K562 (cell line): ENCODE data around the gene SLC6A6. TPM values are rescaled to one million over a fixed set of nuclear protein-coding genes. Genes with fewer than 3 reads are reported as not detected.

Experiments used
- CBFA2T3 ChIP-seq: fragments of 450-650 bp; IDR thresholded peaks from 2 replicates; pipeline ENCODE4 v1.6.1; 2017
- MLX ChIP-seq, 2 experiments: fragments of 450-650 bp in 1 of 2; sonication (generic) in 1 of 2; formaldehyde crosslinking; conservative IDR thresholded peaks; 2 replicates each; pipeline versions ENCODE4 v1.4.0 to v1.8.1; 2020 to 2022; ENCODE audit warnings: mild to moderate bottlenecking in 1 of 2, missing genetic modification reagents in 1 of 2
- PREB ChIP-seq: sonication (generic); formaldehyde crosslinking; IDR thresholded peaks from 2 replicates; pipeline ENCODE4 v1.8.1; 2023; ENCODE audit warnings: mild to moderate bottlenecking, missing genetic modification reagents
- SUPT5H ChIP-seq: fragments of 450-650 bp; IDR thresholded peaks from 2 replicates; pipeline ENCODE4 v1.6.1; 2016
- USF1 ChIP-seq: sonication (generic); formaldehyde crosslinking; IDR thresholded peaks from 2 replicates; pipeline ENCODE4 v1.9.0; 2022; ENCODE audit warnings: mild to moderate bottlenecking, missing genetic modification reagents
- polyA plus RNA-seq, 8 experiments: library from polyadenylated mRNA; depleted of rRNA in 4 of 8; stranded (reverse) in 5 of 8; unstranded in 3 of 8; fragments of >200 nt; fragmentation: Nextera tagmentation in 2 of 8; fragmentation: Illumina TruSeq in 1 of 8; extraction: Ambion mirVana in 2 of 8; extraction: Trizol in 1 of 8; gene quantifications; 2 replicates each; pipeline versions ENCODE4 v1.2.1 to v1.2.3, GENCODE V29; 2011 to 2014; ENCODE audit warnings: inconsistent platforms in 1 of 8, missing spikeins in 1 of 8
- total RNA-seq, 7 experiments: library from RNA; depleted of rRNA in 6 of 7; stranded (reverse); fragments of >200 nt in 6 of 7; fragmentation: Illumina TruSeq in 2 of 7; extraction: Trizol in 2 of 7; gene quantifications; 2 replicates each; pipeline versions ENCODE4 v1.2.1 to v1.2.3, GENCODE V29; 2011 to 2021; ENCODE audit warnings: low replicate concordance in 1 of 7
- TF ChIP-seq, protein P1 (sequence below), 2 experiments: fragments of 450-650 bp; conservative IDR thresholded peaks; 2 replicates each; pipeline ENCODE4 v1.6.1; 2017; ENCODE audit warnings: mild to moderate bottlenecking in 2 of 2, moderate library complexity in 2 of 2

SLC6A6 gene
- total and polyA plus RNA-seq, 9 of the 15 experiments (the other 6 are each of a cell fraction or from before 2014, with no cell fraction given) = 12.3 to 203 (median 93.2) TPM

DNA sequence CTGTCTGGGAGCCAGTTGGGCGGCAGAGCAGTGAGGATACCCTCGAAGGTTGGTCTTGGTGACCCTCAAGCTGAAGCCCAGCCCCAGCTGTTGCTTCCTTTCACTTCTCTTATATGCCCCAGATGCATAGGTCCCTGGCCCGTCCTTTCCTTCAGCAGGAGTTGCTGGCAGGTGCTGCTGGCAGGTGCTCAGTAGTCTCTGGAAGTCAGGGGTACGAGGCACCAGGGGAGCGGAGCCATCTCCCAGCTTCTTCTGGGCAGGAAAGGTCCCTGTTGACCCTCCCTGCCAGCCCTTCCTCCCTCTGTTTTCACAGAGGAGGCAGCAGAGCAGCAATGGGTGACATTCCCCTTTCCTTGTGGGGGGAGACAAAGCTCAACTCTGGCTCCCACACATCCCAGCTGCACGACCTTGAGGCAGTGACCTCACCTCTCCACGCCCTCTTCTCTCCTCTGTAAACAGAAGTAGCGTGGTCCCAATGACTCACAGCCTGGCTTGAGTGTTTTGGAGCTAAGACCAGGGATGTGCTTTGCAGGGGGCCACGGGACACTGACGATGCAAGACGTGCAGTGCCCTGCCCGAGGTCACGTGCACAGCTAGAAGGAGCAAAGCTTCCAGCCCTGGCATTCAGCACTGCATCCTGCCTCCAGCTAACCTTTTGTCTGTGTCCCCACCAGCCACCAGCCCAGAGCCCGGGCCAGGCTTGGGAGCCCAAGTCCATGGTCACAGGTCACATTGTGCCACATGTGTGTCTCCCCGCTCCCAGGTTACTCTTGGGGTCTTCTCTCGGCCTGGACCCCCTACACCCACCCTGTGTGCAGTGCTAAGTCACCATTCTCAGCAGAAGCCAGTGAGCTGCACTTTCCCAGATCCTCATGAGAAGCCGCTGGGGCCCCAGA lies 49.7 kb downstream of the SLC6A6 start (continued):
- TF ChIP-seq PREB (CRISPR knock-in tag) (no peak), CBFA2T3 (no peak), MLX (CRISPR knock-in tag; conservative IDR thresholded peaks at IDR 0.05) (no peak), USF1 (CRISPR knock-in tag) (0 out of 2 replicates have a peak, but pooled peaks have one; percentile 7), SUPT5H (no peak)
- TF ChIP-seq, protein P1, sequence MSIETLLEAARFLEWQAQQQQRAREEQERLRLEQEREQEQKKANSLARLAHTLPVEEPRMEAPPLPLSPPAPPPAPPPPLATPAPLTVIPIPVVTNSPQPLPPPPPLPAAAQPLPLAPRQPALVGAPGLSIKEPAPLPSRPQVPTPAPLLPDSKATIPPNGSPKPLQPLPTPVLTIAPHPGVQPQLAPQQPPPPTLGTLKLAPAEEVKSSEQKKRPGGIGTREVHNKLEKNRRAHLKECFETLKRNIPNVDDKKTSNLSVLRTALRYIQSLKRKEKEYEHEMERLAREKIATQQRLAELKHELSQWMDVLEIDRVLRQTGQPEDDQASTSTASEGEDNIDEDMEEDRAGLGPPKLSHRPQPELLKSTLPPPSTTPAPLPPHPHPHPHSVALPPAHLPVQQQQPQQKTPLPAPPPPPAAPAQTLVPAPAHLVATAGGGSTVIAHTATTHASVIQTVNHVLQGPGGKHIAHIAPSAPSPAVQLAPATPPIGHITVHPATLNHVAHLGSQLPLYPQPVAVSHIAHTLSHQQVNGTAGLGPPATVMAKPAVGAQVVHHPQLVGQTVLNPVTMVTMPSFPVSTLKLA (conservative IDR thresholded peaks at IDR 0.05) = 0 out of 4 replicates have a peak, but pooled peaks of 1 of the 2 experiments have one; percentile 19
